ENCODE results near the gene CTDSP2.

- no peak for TF ChIP-seq CTCF (IDR thresholded peaks at IDR 0.05)
- TF ChIP-seq ZFX (IDR thresholded peaks at IDR 0.05; ENCODE audit: borderline replicate concordance), result no peak
Observed at GRCh38 chr12:57783466-57783801, 63.1 kb downstream of the CTDSP2 start.

All from 22Rv1 (cell line).